ENCODE data around the gene MED28. TPM values are rescaled to one million over a fixed set of nuclear protein-coding genes. Genes with fewer than 3 reads are reported as not detected.

The MED28 gene
- total and polyA plus RNA-seq, 10 of the 15 experiments (the other 5 are each of a cell fraction or from before 2014, with no cell fraction given) = 19.9 to 77.4 (median 52.0) TPM

DNA sequence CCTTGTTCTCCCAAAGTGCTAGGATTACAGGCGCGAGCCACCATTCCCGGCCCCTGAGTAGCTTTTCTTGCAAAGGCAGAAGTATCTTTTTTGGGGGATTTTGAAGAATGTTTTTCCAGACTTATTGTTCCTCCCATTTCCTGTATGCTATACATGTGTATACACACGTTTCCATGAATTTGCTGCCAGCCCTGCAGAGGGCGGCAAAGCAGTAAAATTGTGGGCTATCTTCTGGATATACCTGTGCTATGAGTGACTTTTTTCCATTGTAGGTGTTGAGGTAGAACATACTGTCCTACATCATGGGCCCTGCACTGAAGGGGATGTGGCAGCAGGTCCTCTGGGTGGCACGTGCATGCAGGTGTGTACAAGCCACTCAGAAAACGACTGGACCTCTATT lies 16.9 kb upstream of the MED28 start:
- in situ Hi-C loops (cut with MboI) = no loop called here
- ATAC-seq (no peak), FAIRE-seq (no peak), DNase-seq (ENCODE audit: low read depth, low spot score) (no peak)
- H3K4me1 ChIP-seq (ENCODE audit: control insufficient read depth, insufficient read depth, low read length) = peaks cover 23% of the 10 kb centered on the region
- no peak overlapping the region for H2AFZ ChIP-seq (ENCODE audit: control insufficient read depth, low read depth, low read length)
- no peak for TF ChIP-seq SREBF2 (IDR thresholded peaks at IDR 0.05; ENCODE audit: low read length)
- TF ChIP-seq TAF1 (IDR thresholded peaks at IDR 0.05; ENCODE audit: borderline replicate concordance, low read depth, low read length) = no peak
- no peak for TF ChIP-seq EED (IDR thresholded peaks at IDR 0.05; ENCODE audit: low read depth)
- TF ChIP-seq CHD2 (IDR thresholded peaks at IDR 0.05; ENCODE audit: borderline replicate concordance, low read depth, low read length) = no peak
- TF ChIP-seq YY1 (IDR thresholded peaks at IDR 0.05; ENCODE audit: low read depth, low read length) = no peak
- TF ChIP-seq, protein P1, sequence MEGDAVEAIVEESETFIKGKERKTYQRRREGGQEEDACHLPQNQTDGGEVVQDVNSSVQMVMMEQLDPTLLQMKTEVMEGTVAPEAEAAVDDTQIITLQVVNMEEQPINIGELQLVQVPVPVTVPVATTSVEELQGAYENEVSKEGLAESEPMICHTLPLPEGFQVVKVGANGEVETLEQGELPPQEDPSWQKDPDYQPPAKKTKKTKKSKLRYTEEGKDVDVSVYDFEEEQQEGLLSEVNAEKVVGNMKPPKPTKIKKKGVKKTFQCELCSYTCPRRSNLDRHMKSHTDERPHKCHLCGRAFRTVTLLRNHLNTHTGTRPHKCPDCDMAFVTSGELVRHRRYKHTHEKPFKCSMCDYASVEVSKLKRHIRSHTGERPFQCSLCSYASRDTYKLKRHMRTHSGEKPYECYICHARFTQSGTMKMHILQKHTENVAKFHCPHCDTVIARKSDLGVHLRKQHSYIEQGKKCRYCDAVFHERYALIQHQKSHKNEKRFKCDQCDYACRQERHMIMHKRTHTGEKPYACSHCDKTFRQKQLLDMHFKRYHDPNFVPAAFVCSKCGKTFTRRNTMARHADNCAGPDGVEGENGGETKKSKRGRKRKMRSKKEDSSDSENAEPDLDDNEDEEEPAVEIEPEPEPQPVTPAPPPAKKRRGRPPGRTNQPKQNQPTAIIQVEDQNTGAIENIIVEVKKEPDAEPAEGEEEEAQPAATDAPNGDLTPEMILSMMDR (IDR thresholded peaks at IDR 0.05 in 2 of 3, conservative IDR thresholded peaks at IDR 0.05 in 1 of 3; ENCODE audit: control insufficient read depth in 2 of 3, extremely low read depth in 1 of 3, insufficient read depth in 1 of 3, low read depth in 3 of 3, low read length in 3 of 3) = peak in 2 of 3 experiments; percentile 7 to 24; a peak in 1 of 6 replicates
- 0 out of 2 replicates have a peak, but pooled peaks have one; percentile 9 for TF ChIP-seq RAD21 (IDR thresholded peaks at IDR 0.05; ENCODE audit: insufficient read depth, low read depth, low read length)
- ChIA-PET CTCF (interaction anchor here (0.6 to 1.0 kb wide), 2 partner anchors 49 to 367 kb away, joined by 4 to 5 read pairs; no protein-coding TSS in a partner anchor), POLR2A (no interaction called here), RAD21 (ENCODE audit: unreplicated experiment) (no interaction called here), SMC1A (ENCODE audit: uncharacterized antibody, unreplicated experiment) (interaction anchor here (0.7 kb wide), 1 partner anchor 17 kb away, joined by 3 read pairs; the partner anchor contains the start of gene MED28)
- WGBS (ENCODE audit: insufficient coverage, insufficient replicate concordance, low lambda C conversion rate, missing lambda C conversion rate) = 86% methylated on average over 7 of the region's 7 CpGs
- peaks cover 18 to 55% of the 10 kb centered on the region in 2 experiments for H3K36me3 ChIP-seq (ENCODE audit: control insufficient read depth in 2 of 2, insufficient read depth in 2 of 2, low read length in 1 of 2)
- H3K9ac ChIP-seq (ENCODE audit: control insufficient read depth, insufficient read depth, low read length) = no peak overlapping the region
- BruUV-seq (replicated peaks) = no TSS peak
- H4K20me1 ChIP-seq (ENCODE audit: control insufficient read depth, insufficient read depth) = peaks cover 13% of the 10 kb centered on the region; the same call in 1 of the 2 replicates
- no peak overlapping the region for H3K4me3 ChIP-seq
- no peak overlapping the region for H3K27ac ChIP-seq (ENCODE audit: control insufficient read depth, insufficient read depth)
- intact Hi-C loops (cut with micrococcal nuclease; ENCODE audit: unreplicated experiment) = no loop called here
- no peaks in the 10 kb centered on the region for H3K9me3 ChIP-seq (replicated peaks; ENCODE audit: control insufficient read depth, insufficient read depth, low read length)
- peaks cover 14% of the 10 kb centered on the region for H3K79me2 ChIP-seq (ENCODE audit: control insufficient read depth, insufficient read depth, low read length)
- H3K27me3 ChIP-seq (replicated peaks in 1 of 2; ENCODE audit: control insufficient read depth in 2 of 2, insufficient read depth in 2 of 2, low read length in 1 of 2) = no peaks in the 10 kb centered on the region
- no peak overlapping the region for H3K4me2 ChIP-seq (ENCODE audit: control insufficient read depth, insufficient read depth)

All from GM12878 (cell line).